AG10803 (cell line): ENCODE measurements around the gene CLASP1.
"Not testable (repeated sequence)": the region's sequence is repeated elsewhere in the genome, so short reads cannot be mapped to it uniquely, and the experiment has no call there.

Experiments used
- DNase-seq: peaks from one replicate; pipeline ENCODE4 v3.0.0; 2010; ENCODE audit warnings: low read depth
- H3K4me3 ChIP-seq: 2 replicates; pipeline ENCODE4 v1.5.1; 2011; ENCODE audit warnings: mild to moderate bottlenecking, low read length, control low read depth
- TF ChIP-seq, protein P1 (sequence below): conservative IDR thresholded peaks from 2 replicates; pipeline ENCODE4 v1.5.1; 2011; ENCODE audit warnings: mild to moderate bottlenecking, low read length, control low read depth, inconsistent platforms

Gene CLASP1

DNA sequence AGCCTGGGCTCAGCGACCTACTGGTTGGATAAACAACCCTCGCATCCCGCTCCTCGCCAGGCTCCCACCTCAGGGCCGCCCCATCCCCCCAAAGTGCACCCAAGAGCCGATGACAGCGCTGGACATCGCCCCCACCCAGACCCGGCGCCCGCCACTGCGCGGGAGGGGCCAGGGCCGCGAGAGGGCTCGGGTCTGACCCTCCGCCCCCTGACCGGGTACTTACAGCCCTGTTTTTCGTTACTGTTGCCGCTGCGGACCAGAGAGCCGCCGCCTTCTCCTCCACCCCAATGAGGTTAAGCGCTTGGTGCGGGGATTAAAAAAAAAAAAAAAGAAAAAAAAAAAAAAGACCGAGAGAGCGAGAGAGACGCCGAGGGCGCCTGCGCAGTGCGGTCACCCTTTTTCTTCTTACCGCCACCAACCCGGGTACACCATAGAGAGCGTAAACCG, at the start of gene CLASP1:
CLASP1 (minus strand) TSS at position 314 of the 447 bp plus-strand sequence. CDS start 43,567 bp downstream, outside the sequence.
- peak within 1 kb of the TSS; percentile 96 for H3K4me3 ChIP-seq
- TF ChIP-seq, protein P1, sequence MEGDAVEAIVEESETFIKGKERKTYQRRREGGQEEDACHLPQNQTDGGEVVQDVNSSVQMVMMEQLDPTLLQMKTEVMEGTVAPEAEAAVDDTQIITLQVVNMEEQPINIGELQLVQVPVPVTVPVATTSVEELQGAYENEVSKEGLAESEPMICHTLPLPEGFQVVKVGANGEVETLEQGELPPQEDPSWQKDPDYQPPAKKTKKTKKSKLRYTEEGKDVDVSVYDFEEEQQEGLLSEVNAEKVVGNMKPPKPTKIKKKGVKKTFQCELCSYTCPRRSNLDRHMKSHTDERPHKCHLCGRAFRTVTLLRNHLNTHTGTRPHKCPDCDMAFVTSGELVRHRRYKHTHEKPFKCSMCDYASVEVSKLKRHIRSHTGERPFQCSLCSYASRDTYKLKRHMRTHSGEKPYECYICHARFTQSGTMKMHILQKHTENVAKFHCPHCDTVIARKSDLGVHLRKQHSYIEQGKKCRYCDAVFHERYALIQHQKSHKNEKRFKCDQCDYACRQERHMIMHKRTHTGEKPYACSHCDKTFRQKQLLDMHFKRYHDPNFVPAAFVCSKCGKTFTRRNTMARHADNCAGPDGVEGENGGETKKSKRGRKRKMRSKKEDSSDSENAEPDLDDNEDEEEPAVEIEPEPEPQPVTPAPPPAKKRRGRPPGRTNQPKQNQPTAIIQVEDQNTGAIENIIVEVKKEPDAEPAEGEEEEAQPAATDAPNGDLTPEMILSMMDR: no peak
- DNase-seq: no peak

DNA sequence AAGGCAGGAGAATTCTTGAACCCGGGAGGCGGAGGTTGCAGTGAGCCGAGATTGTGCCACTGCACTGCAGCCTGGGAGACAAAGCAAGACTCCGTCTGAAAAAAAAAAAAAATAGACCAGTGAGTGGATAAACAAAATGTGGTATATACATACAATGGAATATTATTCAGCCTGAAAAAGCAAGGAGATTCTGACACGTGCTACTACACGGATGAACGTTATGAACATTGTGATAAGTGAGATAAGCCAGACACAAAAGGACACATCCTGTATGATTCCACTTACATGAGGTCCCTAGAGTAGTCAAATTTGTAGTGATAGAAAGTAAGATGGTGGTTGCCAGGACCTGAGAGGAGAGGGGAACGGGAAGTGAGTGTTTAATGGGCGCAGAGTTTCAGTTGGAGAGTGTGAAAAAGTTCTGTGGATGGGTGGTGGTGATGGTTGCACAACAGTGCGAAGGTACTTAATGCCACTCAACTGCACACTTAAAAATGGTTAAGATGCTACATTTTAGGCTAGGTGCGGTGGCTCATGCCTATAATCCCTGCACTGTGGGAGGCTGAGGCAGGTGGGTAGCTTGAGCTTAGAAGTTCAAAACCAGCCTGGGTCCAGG, 49.2 kb upstream of the CLASP1 start:
- TF ChIP-seq, protein P1: no peak

GRCh38 chr2:121697108-121697631, 47.9 kb upstream of the CLASP1 start:
- DNase-seq: no peak
- no peak overlapping the region for H3K4me3 ChIP-seq
- TF ChIP-seq, protein P1: no peak

More for the DNA sequence above, 49.2 kb upstream of the CLASP1 start:
- no peak for DNase-seq
- H3K4me3 ChIP-seq: no peak overlapping the region

GRCh38 chr2:121696410-121696930, 47.2 kb upstream of the CLASP1 start:
- DNase-seq: no peak
- no peak overlapping the region for H3K4me3 ChIP-seq
- TF ChIP-seq, protein P1: no peak

- no peak for DNase-seq
- no peak overlapping the region for H3K4me3 ChIP-seq
- TF ChIP-seq, protein P1: no peak
Measured at GRCh38 chr2:121695171-121695451, 45.8 kb upstream of the CLASP1 start.

DNA sequence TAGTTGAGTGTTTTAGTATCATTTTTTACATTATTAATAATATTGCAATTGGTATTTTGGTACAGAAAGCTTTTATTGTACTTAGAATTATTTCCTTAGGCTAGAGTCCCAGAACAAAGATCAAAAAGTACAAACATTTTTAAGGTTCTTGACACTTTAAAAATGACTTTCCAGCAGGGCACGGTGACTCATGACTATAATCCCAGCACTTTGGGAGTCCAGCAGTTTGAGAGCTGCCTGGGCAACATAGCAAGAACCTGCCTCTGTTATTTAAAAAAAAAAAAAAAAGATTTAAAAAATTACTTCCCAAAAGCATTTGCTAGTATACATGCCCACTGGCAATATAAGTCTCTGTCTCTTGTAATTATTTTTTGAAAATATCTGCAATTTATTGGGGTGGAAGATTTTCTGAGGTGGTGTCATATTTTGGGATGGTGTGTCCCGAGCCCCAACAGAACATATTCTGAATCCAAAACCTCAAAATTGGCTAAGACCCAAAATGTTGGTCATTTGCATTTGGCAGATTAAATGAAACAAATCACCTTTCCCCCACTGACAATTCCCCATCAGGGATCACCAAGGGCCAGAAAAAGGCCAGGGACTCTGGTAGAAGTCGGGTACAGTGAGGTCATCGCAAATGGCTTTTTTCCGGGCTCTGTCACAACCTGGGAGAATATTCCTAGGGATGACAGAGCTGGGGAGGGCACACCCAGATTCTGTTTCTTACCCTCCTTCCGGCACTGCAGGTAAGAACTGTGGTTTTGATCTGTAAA, 45.3 kb upstream of the CLASP1 start:
- DNase-seq: peak; percentile 49
- H3K4me3 ChIP-seq: no peak overlapping the region
- TF ChIP-seq, protein P1: no peak

GRCh38 chr2:121690572-121690971, 41.3 kb upstream of the CLASP1 start:
- not testable (repeated sequence) for DNase-seq, H3K4me3 ChIP-seq
